Posterior vena cava (tissue), 2 donors: ENCODE measurements around the gene WDR93. TPM values are rescaled to one million over a fixed set of nuclear protein-coding genes. Genes with fewer than 3 reads are reported as not detected.

ENCODE experiments used
- DNase-seq: peaks from one replicate; pipeline ENCODE4 v3.0.0-alpha.2; 2020; ENCODE audit warnings: low spot score
- intact Hi-C, 2 donors: fragments of 100-400 bp; cut with DNase I; formaldehyde crosslinking; loops; one replicate each; pipeline versions ENCODE4 v1.14.1 to v1.14.2; 2022 to 2023
- total RNA-seq, 2 donors: library from RNA; stranded (reverse); fragmentation: NEBNext Ultra II Directional; extraction: Animal tissue kit (Norgen Biotek cat#: 25700); gene quantifications; one replicate each; pipeline ENCODE4 v1.2.1, GENCODE V29; 2021
- donor health status: DM: yes; HTN: yes; CAD: no.
- donor health status: DM: yes; HTN: yes; CAD: no.

Gene WDR93
- total RNA-seq, 2 donors from 2014 or later: not detected

GRCh38 chr15:89657686-89658200 is 32.9 kb upstream of the WDR93 start:
- no peak for DNase-seq
- intact Hi-C loops: no loop called here

- DNase-seq: no peak
- intact Hi-C loops: no loop called here
Observed at GRCh38 chr15:89659295-89659694, 31.3 kb upstream of the WDR93 start.

- intact Hi-C loops: no loop called here
Observed at GRCh38 chr15:89660556-89660955, 30.1 kb upstream of the WDR93 start.

GRCh38 chr15:89662893-89663626 is 27.6 kb upstream of the WDR93 start:
- DNase-seq: peak; percentile 91
- intact Hi-C loops: no loop called here

More at GRCh38 chr15:89660556-89660955, 30.1 kb upstream of the WDR93 start:
- no peak for DNase-seq

- intact Hi-C loops: no loop called here
- no peak for DNase-seq
Observed at GRCh38 chr15:89664441-89665350, 25.9 kb upstream of the WDR93 start.

- peak; percentile 90 for DNase-seq
- intact Hi-C loops: no loop called here
Observed at GRCh38 chr15:89665449-89666181, 25.0 kb upstream of the WDR93 start.

- no peak for DNase-seq
- intact Hi-C loops: no loop called here
Observed at GRCh38 chr15:89666184-89666857, 24.3 kb upstream of the WDR93 start.

- intact Hi-C loops: no loop called here
- no peak for DNase-seq
Observed at GRCh38 chr15:89666858-89667705, 23.5 kb upstream of the WDR93 start.

- intact Hi-C loops: no loop called here
Observed at GRCh38 chr15:89667706-89667960, 23.0 kb upstream of the WDR93 start.

GRCh38 chr15:89668171-89668570 is 22.4 kb upstream of the WDR93 start:
- intact Hi-C loops: no loop called here

More at GRCh38 chr15:89667706-89667960, 23.0 kb upstream of the WDR93 start:
- DNase-seq: no peak

GRCh38 chr15:89669309-89669865 is 21.2 kb upstream of the WDR93 start:
- intact Hi-C loops: no loop called here
- DNase-seq: no peak

More at GRCh38 chr15:89668171-89668570, 22.4 kb upstream of the WDR93 start:
- no peak for DNase-seq

- DNase-seq: no peak
- intact Hi-C loops: no loop called here
Observed at GRCh38 chr15:89669941-89670340, 20.7 kb upstream of the WDR93 start.

GRCh38 chr15:89670971-89671560 is 19.5 kb upstream of the WDR93 start:
- intact Hi-C loops: no loop called here

GRCh38 chr15:89671687-89672086 is 18.9 kb upstream of the WDR93 start:
- DNase-seq: no peak
- intact Hi-C loops: no loop called here

More at GRCh38 chr15:89670971-89671560, 19.5 kb upstream of the WDR93 start:
- no peak for DNase-seq

- no peak for DNase-seq
- intact Hi-C loops: no loop called here
Observed at GRCh38 chr15:89672221-89673164, 18.1 kb upstream of the WDR93 start.

- DNase-seq: no peak
- intact Hi-C loops: no loop called here
Observed at GRCh38 chr15:89673165-89673512, 17.5 kb upstream of the WDR93 start.

- DNase-seq: no peak
- intact Hi-C loops: no loop called here
Observed at GRCh38 chr15:89674526-89674925, 16.1 kb upstream of the WDR93 start.
